Activated effector memory CD4-positive, alpha-beta T cell treated with Interleukin-2 at 50 U/mL for 16 hours (primary cell): ENCODE data around the gene SYTL2.
A peak's percentile ranks its signal among the peaks of the same experiment; 100 is the strongest.

Source experiments
- DNase-seq: peaks from one replicate; pipeline ENCODE4 v3.0.0-alpha.2; 2020

Gene SYTL2

GRCh38 chr11:85647604-85648299 is 163.2 kb downstream of the SYTL2 start, which contains the start of gene TMEM126A:
Gene TMEM126A, plus strand, starts transcription at chr11:85647967. Its CDS starts 2,289 bp downstream, at chr11:85650256.
- DNase-seq, result peak; percentile 85

DNA sequence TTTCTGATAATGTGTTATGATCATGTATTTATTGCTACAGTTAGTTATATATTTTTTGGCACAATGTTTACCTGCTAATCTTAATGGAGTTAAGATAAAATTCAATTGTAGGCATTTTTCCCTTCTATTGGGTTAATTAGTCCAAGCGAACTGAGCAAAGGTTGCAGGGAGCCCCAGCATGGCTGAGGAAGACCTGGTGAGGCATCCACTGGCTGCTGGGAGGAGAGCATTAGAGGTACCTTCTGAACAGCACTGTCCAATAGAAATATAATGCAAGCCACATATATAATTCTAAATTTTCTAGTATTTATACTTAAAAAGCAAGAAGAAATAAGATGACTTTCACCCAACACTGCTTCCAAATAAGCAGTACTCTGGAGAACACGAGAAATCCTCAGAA is 163.9 kb downstream of the SYTL2 start:
- DNase-seq, result no peak
